HCT116 (cell line): Measurements from ENCODE around the gene KREMEN2. TPM values are rescaled to one million over a fixed set of nuclear protein-coding genes. Genes with fewer than 3 reads are reported as not detected.

Source experiments
- ATAC-seq: fragments of 200-7000 bp; cut with Tn5 transposase; 2 replicates; pipeline ENCODE4 v1.9.1; 2020; ENCODE audit warnings: mild to moderate bottlenecking, moderate library complexity
- BruUV-seq: library from RNA; stranded (reverse); fragments of 400-500 nt; replicated peaks from 2 replicates; lab custom pipeline; 2021; lab: Mats Ljungman, UMichigan
- CTCF ChIA-PET: fragments of 300-600 bp; sonication (Branson Sonifier 250); formaldehyde crosslinking; loops from one replicate; lab custom pipeline; 2021; ENCODE audit warnings: antibody characterized with exemption; lab: Charles Lee
- POLR2A ChIA-PET: fragments of 300-600, 350-600 bp; sonication (Branson Sonifier 250); formaldehyde crosslinking; loops from one replicate; lab custom pipeline; 2021; ENCODE audit warnings: antibody characterized with exemption; lab: Charles Lee
- RAD21 ChIA-PET, 2 experiments: fragments of 300-600 bp; sonication (Branson Sonifier 250); formaldehyde crosslinking; loops; one replicate each; lab custom pipeline; 2023; ENCODE audit warnings: low total read pairs in 2 of 2; ENCODE audit not compliant: uncharacterized antibody in 2 of 2, unreplicated experiment in 2 of 2, low non-redundant PET in 1 of 2; lab: Charles Lee
- DNase-seq: peaks from one replicate; pipeline ENCODE4 v3.0.0-alpha.2; 2010; ENCODE audit warnings: low read depth, low spot score
- H2AFZ ChIP-seq: fragments of 200-600 bp; shearing (Covaris generic), sonication (generic); 2 replicates; pipeline ENCODE4 v1.6.1; 2017; ENCODE audit warnings: low read depth, mixed run types, mixed read lengths, antibody characterized with exemption, low read length; ENCODE audit not compliant: poor library complexity, severe bottlenecking
- H3K27ac ChIP-seq: 2 replicates; pipeline ENCODE4 v1.5.1; 2012; ENCODE audit warnings: low read depth, low read length
- H3K27me3 ChIP-seq: fragments of 200-600 bp; sonication (generic); 2 replicates; pipeline ENCODE4 v1.6.1; 2016; ENCODE audit warnings: mixed run types, low read length, mixed read lengths; ENCODE audit not compliant: insufficient read depth
- H3K36me3 ChIP-seq, 2 experiments: fragments of 200-500 bp in 1 of 2; fragments of 200-600 bp in 1 of 2; sonication (Bioruptor generic) in 1 of 2; sonication (generic) in 1 of 2; 2 replicates each; pipeline versions ENCODE4 v1.5.1 to v1.6.1; 2014 to 2016; ENCODE audit warnings: low read length in 2 of 2, inconsistent platforms in 1 of 2, mixed read lengths in 1 of 2, mixed run types in 1 of 2; ENCODE audit not compliant: insufficient read depth in 2 of 2, control insufficient read depth in 1 of 2
- H3K4me1 ChIP-seq, 2 experiments: fragments of 200-600 bp in 1 of 2; sonication (generic) in 1 of 2; 2 replicates each; pipeline versions ENCODE4 v1.5.1 to v1.6.1; 2012 to 2017; ENCODE audit warnings: low read length in 2 of 2, inconsistent platforms in 1 of 2, mild to moderate bottlenecking in 1 of 2, mixed read lengths in 1 of 2, mixed run types in 1 of 2, moderate library complexity in 1 of 2; ENCODE audit not compliant: insufficient read depth in 2 of 2, control insufficient read depth in 1 of 2
- H3K4me2 ChIP-seq: fragments of 200-600 bp; sonication (generic); 2 replicates; pipeline ENCODE4 v1.6.1; 2017; ENCODE audit warnings: mixed run types, low read length, mixed read lengths
- H3K4me3 ChIP-seq, 2 experiments: fragments of 200-600 bp in 1 of 2; sonication (generic) in 1 of 2; replicated peaks in 1 of 2; 2 replicates each; pipeline ENCODE4 v1.5.1; 2011 to 2016; ENCODE audit warnings: low read length in 2 of 2, control low read depth in 1 of 2, low read depth in 1 of 2, mild to moderate bottlenecking in 1 of 2, mixed read lengths in 1 of 2, mixed run types in 1 of 2
- H3K79me2 ChIP-seq: fragments of 200-600 bp; sonication (generic); 2 replicates; pipeline ENCODE4 v1.6.1; 2017; ENCODE audit warnings: mild to moderate bottlenecking, mixed run types, low read length, moderate library complexity, mixed read lengths; ENCODE audit not compliant: insufficient read depth
- H3K9ac ChIP-seq: fragments of 200-600 bp; sonication (generic); 2 replicates; pipeline ENCODE4 v1.6.1; 2016; ENCODE audit warnings: low read length, mixed read lengths
- H3K9me2 ChIP-seq: fragments of 200-600 bp; sonication (generic), shearing (Covaris generic); 2 replicates; pipeline ENCODE4 v1.6.1; 2017; ENCODE audit warnings: mixed run types, mild to moderate bottlenecking, moderate library complexity; ENCODE audit not compliant: insufficient read depth
- H3K9me3 ChIP-seq, 2 experiments: fragments of 200-500 bp in 1 of 2; fragments of 200-600 bp in 1 of 2; sonication (Bioruptor generic) in 1 of 2; sonication (generic) in 1 of 2; 2 replicates each; pipeline ENCODE4 v1.6.1; 2014 to 2017; ENCODE audit warnings: low read length in 2 of 2, mixed read lengths in 2 of 2, inconsistent platforms in 1 of 2, low read depth in 1 of 2, mild to moderate bottlenecking in 1 of 2, mixed run types in 1 of 2, moderate library complexity in 1 of 2; ENCODE audit not compliant: control insufficient read depth in 1 of 2, insufficient read depth in 1 of 2
- H4K20me1 ChIP-seq: fragments of 200-600 bp; sonication (generic), shearing (Covaris generic); 2 replicates; pipeline ENCODE4 v1.6.1; 2017; ENCODE audit warnings: mixed run types, mild to moderate bottlenecking, moderate library complexity; ENCODE audit not compliant: insufficient read depth
- CBX3 ChIP-seq: IDR thresholded peaks from 2 replicates; pipeline ENCODE4 v1.6.1; 2012; ENCODE audit warnings: low read depth
- EZH2 ChIP-seq: fragments of 200-600 bp; sonication (generic); IDR thresholded peaks from 2 replicates; pipeline ENCODE4 v1.6.1; 2017; ENCODE audit warnings: antibody characterized with exemption, mixed run types
- POLR2AphosphoS5 ChIP-seq: IDR thresholded peaks from 2 replicates; pipeline ENCODE4 v1.6.1; 2011; ENCODE audit warnings: mild to moderate bottlenecking, low read depth, low read length, moderate library complexity
- SP1 ChIP-seq: IDR thresholded peaks from 2 replicates; pipeline ENCODE4 v1.6.1; 2012; ENCODE audit warnings: low read depth
- SRF ChIP-seq: IDR thresholded peaks from 2 replicates; pipeline ENCODE4 v1.6.1; 2012; ENCODE audit warnings: low read depth
- intact Hi-C: fragments of 100-400 bp; cut with micrococcal nuclease; formaldehyde crosslinking; loops from 2 replicates; pipeline ENCODE4 v1.10.0; 2022
- total RNA-seq: library from RNA; stranded (reverse); gene quantifications from one replicate; pipeline ENCODE4 v1.2.1, GENCODE V29; 2021; ENCODE audit not compliant: unreplicated experiment
- TF ChIP-seq, protein P1 (sequence below), 3 experiments: fragments of 200-600 bp in 1 of 3; sonication (generic) in 1 of 3; IDR thresholded peaks in 2 of 3; conservative IDR thresholded peaks in 1 of 3; 2 replicates each; pipeline ENCODE4 v1.5.1; 2012 to 2017; ENCODE audit warnings: low read depth in 2 of 3, low read length in 2 of 3, antibody characterized with exemption in 1 of 3, borderline replicate concordance in 1 of 3, control low read depth in 1 of 3, mild to moderate bottlenecking in 1 of 3, mixed read lengths in 1 of 3, mixed run types in 1 of 3, moderate library complexity in 1 of 3; ENCODE audit not compliant: insufficient read depth in 1 of 3
- TF ChIP-seq, protein P2 (sequence below): IDR thresholded peaks from 2 replicates; pipeline ENCODE4 v1.6.1; 2012

KREMEN2 gene
- total RNA-seq, 1 experiment from 2014 or later, result 14.1 TPM

DNA sequence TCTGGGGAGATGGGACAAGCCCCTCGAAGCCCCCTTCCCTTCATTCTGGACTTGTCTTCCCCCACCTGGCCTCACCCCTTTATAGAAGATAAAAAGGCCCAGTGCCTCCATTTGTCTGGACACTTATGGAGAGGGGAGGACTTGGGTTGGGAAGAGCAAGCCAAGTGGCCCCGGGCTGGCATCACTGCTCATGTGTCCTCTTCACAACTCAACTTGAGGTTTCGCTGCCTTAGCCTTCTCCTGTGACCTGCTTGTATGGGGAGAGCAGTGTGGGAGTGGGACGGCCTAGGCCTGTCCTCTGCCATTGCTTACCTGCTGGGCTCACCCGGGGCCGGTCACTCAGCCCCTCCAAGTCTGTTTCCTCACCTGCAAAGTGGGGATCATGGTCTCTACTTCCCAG lies 6.5 kb downstream of the KREMEN2 start:
- ATAC-seq (no peak), DNase-seq (no peak)
- Histone ChIP-seq H3K4me2 (peak overlapping the region; percentile 89), H3K9me3 (no peaks in the 10 kb centered on the region), H3K36me3 (peaks cover 5 to 17% of the 10 kb centered on the region in 2 experiments; a peak in 3 of 4 replicates), H3K9ac (peak overlapping the region; percentile 91), H2AFZ (no peak overlapping the region), H3K9me2 (no peaks in the 10 kb centered on the region), H3K27ac (peak overlapping the region; percentile 95), H3K27me3 (no peaks in the 10 kb centered on the region), H3K4me3 (peak overlapping the region; percentile 66 to 79), H3K4me1 (peaks cover 16 to 43% of the 10 kb centered on the region in 2 experiments), H3K79me2 (peaks cover 39% of the 10 kb centered on the region), H4K20me1 (peaks cover 6% of the 10 kb centered on the region; the same call in 1 of the 2 replicates)
- BruUV-seq, result TSS peak; percentile 42
- intact Hi-C loops, result no loop called here
- ChIA-PET CTCF (interaction anchor here (0.6 to 1.3 kb wide), 3 partner anchors 8 to 57 kb away, joined by 3 to 6 read pairs (median 4); no protein-coding TSS in a partner anchor), RAD21 (no interaction called here), POLR2A (interaction anchor here (1.0 to 2.4 kb wide), 3 partner anchors 10 to 50 kb away, joined by 3 to 12 read pairs (median 10); partner anchors contain the start of genes PKMYT1 and TNFRSF12A)
- TF ChIP-seq SRF, result no peak

DNA sequence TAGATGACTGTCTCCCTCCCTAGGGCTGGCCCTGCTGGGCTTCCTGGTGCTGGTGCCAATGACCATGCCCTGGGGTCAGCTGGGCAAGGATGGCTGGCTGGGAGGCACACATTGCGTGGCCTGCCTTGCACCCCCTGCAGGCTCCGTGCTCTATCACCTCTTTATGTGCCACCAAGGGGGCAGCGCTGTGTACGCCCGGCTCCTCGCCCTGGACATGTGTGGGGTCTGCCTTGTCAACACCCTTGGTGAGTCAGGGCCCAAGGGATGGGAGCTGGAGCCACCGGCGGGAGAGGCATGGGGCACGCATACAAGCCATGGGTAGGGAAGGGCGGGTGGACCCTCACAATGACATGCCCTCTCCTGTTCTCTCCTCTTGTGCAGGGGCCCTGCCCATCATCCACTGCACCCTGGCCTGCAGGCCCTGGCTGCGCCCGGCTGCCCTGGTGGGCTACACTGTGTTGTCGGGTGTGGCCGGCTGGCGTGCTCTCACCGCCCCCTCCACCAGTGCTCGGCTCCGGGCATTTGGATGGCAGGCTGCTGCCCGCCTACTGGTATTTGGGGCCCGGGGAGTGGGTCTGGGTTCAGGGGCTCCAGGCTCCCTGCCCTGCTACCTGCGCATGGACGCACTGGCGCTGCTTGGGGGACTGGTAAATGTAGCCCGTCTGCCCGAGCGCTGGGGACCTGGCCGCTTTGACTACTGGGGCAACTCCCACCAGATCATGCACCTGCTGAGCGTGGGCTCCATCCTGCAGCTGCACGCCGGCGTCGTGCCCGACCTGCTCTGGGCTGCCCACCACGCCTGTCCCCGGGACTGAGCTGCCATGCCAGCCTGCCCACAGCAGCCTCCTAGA lies 7.3 kb downstream of the KREMEN2 start:
- Histone ChIP-seq H3K9me2 (no peaks in the 10 kb centered on the region), H3K4me2 (peak overlapping the region; percentile 89), H3K36me3 (peaks cover 5 to 24% of the 10 kb centered on the region in 2 experiments; a peak in 3 of 4 replicates), H3K4me1 (peaks cover 11 to 40% of the 10 kb centered on the region in 2 experiments), H2AFZ (no peak overlapping the region), H4K20me1 (peaks cover 6% of the 10 kb centered on the region; the same call in 1 of the 2 replicates), H3K27ac (peak overlapping the region; percentile 95), H3K9ac (peak overlapping the region; percentile 91), H3K9me3 (no peaks in the 10 kb centered on the region), H3K79me2 (peaks cover 45% of the 10 kb centered on the region), H3K27me3 (no peaks in the 10 kb centered on the region), H3K4me3 (peak overlapping the region; percentile 66 to 79)
- ChIA-PET RAD21 (no interaction called here), CTCF (interaction anchor here (1.1 kb wide), 1 partner anchor 186 kb away, joined by 3 read pairs; no protein-coding TSS in a partner anchor), POLR2A (interaction anchor here (0.9 to 1.0 kb wide), 2 partner anchors 10 to 12 kb away, joined by 3 read pairs; no protein-coding TSS in a partner anchor)
- DNase-seq (no peak), ATAC-seq (no peak)
- no TSS peak for BruUV-seq
- TF ChIP-seq, protein P1, sequence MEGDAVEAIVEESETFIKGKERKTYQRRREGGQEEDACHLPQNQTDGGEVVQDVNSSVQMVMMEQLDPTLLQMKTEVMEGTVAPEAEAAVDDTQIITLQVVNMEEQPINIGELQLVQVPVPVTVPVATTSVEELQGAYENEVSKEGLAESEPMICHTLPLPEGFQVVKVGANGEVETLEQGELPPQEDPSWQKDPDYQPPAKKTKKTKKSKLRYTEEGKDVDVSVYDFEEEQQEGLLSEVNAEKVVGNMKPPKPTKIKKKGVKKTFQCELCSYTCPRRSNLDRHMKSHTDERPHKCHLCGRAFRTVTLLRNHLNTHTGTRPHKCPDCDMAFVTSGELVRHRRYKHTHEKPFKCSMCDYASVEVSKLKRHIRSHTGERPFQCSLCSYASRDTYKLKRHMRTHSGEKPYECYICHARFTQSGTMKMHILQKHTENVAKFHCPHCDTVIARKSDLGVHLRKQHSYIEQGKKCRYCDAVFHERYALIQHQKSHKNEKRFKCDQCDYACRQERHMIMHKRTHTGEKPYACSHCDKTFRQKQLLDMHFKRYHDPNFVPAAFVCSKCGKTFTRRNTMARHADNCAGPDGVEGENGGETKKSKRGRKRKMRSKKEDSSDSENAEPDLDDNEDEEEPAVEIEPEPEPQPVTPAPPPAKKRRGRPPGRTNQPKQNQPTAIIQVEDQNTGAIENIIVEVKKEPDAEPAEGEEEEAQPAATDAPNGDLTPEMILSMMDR (IDR thresholded peaks at IDR 0.05 in 2 of 3, conservative IDR thresholded peaks at IDR 0.05 in 1 of 3; ENCODE audit: borderline replicate concordance in 1 of 3, insufficient read depth in 1 of 3, low read depth in 2 of 3, low read length in 2 of 3), result 0 out of 6 replicates have a peak, but pooled peaks of 1 of the 3 experiments have one; percentile 13
- TF ChIP-seq SP1 (no peak), POLR2AphosphoS5 (0 out of 2 replicates have a peak, but pooled peaks have one; percentile 13), EZH2 (no peak), CBX3 (no peak), SRF (no peak)
- TF ChIP-seq, protein P2, sequence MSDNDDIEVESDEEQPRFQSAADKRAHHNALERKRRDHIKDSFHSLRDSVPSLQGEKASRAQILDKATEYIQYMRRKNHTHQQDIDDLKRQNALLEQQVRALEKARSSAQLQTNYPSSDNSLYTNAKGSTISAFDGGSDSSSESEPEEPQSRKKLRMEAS, result no peak
- intact Hi-C loops, result no loop called here
